Suprapubic skin (tissue), 4 donors: ENCODE data around the gene PASK. TPM values are rescaled to one million over a fixed set of nuclear protein-coding genes. Genes with fewer than 3 reads are reported as not detected.

Experiments used
- DNase-seq, 2 donors: peaks; one replicate each; pipeline ENCODE4 v3.0.0-alpha.2; 2019; ENCODE audit warnings: low spot score in 2 of 2
- H3K27ac ChIP-seq: fragments of 200-600 bp; sonication (generic); one replicate; pipeline ENCODE4 v1.5.1; 2019
- H3K27me3 ChIP-seq: fragments of 200-600 bp; sonication (generic); one replicate; pipeline ENCODE4 v1.5.1; 2019
- H3K36me3 ChIP-seq: fragments of 200-600 bp; sonication (generic); one replicate; pipeline ENCODE4 v1.5.1; 2019
- H3K4me1 ChIP-seq: fragments of 200-600 bp; sonication (generic); one replicate; pipeline ENCODE4 v1.5.1; 2019
- H3K4me3 ChIP-seq: fragments of 200-600 bp; sonication (generic); one replicate; pipeline ENCODE4 v1.5.1; 2019; ENCODE audit warnings: mild to moderate bottlenecking
- H3K9me3 ChIP-seq: fragments of 200-600 bp; sonication (generic); one replicate; pipeline ENCODE4 v1.5.1; 2019
- EP300 ChIP-seq: sonication (generic); formaldehyde crosslinking; IDR thresholded peaks from one replicate; pipeline ENCODE4 v1.6.1; 2017; ENCODE audit warnings: antibody characterized with exemption
- POLR2A ChIP-seq, 2 donors: fragments of 450-650 bp; IDR thresholded peaks; one replicate each; pipeline ENCODE4 v1.6.1; 2017; ENCODE audit warnings: antibody characterized with exemption in 2 of 2, mild to moderate bottlenecking in 2 of 2, moderate library complexity in 2 of 2
- POLR2AphosphoS5 ChIP-seq, 3 donors: sonication (generic); formaldehyde crosslinking; IDR thresholded peaks; one replicate each; pipeline ENCODE4 v1.6.1; 2017; ENCODE audit warnings: antibody characterized with exemption in 3 of 3
- WGBS: methylation state at CpG from one replicate; pipeline ENCODE4 v1.1.5; 2018; 5-methylcytosine and 5-hydroxymethylcytosine counted together
- total RNA-seq, 4 donors: library from RNA; depleted of rRNA; stranded (reverse); fragments of >200 nt; gene quantifications; one replicate each; pipeline ENCODE4 v1.1.0, GENCODE V29; 2016
- TF ChIP-seq, protein P1 (sequence below), 2 donors: fragments of 200-600 bp in 1 of 2; fragments of 450-650 bp in 1 of 2; sonication (generic) in 1 of 2; IDR thresholded peaks; one replicate each; pipeline ENCODE4 v1.5.1; 2016 to 2019; ENCODE audit warnings: antibody characterized with exemption in 2 of 2, mild to moderate bottlenecking in 1 of 2, moderate library complexity in 1 of 2

The PASK gene
- total RNA-seq, 4 donors from 2014 or later = 9.8 to 19.7 (median 14.6) TPM

DNA sequence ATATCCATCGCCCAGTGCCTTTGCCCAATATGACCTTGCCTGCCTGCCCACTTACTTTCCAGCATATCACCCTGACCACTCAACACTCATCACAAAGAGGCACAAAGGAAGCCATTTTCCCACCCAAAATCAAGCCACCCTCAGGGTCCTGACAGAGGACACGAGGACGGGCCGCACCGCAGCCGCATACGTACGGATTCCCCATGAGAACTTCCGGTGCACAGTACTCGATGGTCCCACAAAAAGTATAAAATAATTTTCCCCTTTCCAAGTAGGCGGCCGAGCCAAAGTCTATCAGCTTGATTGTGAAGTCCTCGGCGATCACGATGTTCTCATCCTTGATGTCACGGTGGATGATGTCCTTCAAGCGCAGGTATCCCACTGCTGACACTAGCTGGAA is 37.2 kb downstream of the PASK start:
- no peaks in the 10 kb centered on the region for H3K4me1 ChIP-seq
- no peak overlapping the region for H3K4me3 ChIP-seq

DNA sequence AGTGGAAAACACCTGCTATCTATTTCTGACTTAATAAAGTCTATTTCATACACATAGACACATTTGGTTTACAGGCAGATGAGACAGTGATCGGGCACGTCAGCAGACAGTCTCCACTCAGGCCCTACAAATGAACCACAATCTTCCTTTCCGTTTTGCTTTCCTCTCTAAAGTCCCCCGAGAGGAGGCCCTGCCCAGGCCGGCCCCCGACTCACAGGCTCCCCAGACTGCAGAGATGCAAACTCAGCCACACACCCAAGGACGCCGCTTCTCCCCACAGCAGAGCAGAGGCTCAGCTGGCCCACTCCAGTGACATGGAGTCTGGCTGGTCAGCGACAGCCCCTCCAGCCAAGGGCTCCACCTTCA is 37.8 kb downstream of the PASK start:
- H3K4me3 ChIP-seq = no peak overlapping the region
- H3K4me1 ChIP-seq = no peaks in the 10 kb centered on the region
- H3K9me3 ChIP-seq = no peaks in the 10 kb centered on the region
- 83% methylated on average over 9 of the region's 9 CpGs for WGBS
- no peaks in the 10 kb centered on the region for H3K27me3 ChIP-seq
- H3K27ac ChIP-seq = no peak overlapping the region
- TF ChIP-seq POLR2A (IDR thresholded peaks at IDR 0.05) = no peak
- H3K36me3 ChIP-seq = peaks cover 8% of the 10 kb centered on the region
- peak in 1 of 2 donors; percentile 71 for DNase-seq

More for the DNA sequence above, 37.2 kb downstream of the PASK start:
- TF ChIP-seq, protein P1, sequence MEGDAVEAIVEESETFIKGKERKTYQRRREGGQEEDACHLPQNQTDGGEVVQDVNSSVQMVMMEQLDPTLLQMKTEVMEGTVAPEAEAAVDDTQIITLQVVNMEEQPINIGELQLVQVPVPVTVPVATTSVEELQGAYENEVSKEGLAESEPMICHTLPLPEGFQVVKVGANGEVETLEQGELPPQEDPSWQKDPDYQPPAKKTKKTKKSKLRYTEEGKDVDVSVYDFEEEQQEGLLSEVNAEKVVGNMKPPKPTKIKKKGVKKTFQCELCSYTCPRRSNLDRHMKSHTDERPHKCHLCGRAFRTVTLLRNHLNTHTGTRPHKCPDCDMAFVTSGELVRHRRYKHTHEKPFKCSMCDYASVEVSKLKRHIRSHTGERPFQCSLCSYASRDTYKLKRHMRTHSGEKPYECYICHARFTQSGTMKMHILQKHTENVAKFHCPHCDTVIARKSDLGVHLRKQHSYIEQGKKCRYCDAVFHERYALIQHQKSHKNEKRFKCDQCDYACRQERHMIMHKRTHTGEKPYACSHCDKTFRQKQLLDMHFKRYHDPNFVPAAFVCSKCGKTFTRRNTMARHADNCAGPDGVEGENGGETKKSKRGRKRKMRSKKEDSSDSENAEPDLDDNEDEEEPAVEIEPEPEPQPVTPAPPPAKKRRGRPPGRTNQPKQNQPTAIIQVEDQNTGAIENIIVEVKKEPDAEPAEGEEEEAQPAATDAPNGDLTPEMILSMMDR (IDR thresholded peaks at IDR 0.05) = no peak
- TF ChIP-seq POLR2AphosphoS5 (IDR thresholded peaks at IDR 0.05) (no peak), EP300 (no peak), POLR2A (IDR thresholded peaks at IDR 0.05) (no peak)
- WGBS = 88% methylated on average over 17 of the region's 17 CpGs
- peak in 1 of 2 donors; percentile 67 for DNase-seq
- Histone ChIP-seq H3K9me3 (no peaks in the 10 kb centered on the region), H3K27me3 (no peaks in the 10 kb centered on the region), H3K36me3 (peaks cover 12% of the 10 kb centered on the region), H3K27ac (no peak overlapping the region)

DNA sequence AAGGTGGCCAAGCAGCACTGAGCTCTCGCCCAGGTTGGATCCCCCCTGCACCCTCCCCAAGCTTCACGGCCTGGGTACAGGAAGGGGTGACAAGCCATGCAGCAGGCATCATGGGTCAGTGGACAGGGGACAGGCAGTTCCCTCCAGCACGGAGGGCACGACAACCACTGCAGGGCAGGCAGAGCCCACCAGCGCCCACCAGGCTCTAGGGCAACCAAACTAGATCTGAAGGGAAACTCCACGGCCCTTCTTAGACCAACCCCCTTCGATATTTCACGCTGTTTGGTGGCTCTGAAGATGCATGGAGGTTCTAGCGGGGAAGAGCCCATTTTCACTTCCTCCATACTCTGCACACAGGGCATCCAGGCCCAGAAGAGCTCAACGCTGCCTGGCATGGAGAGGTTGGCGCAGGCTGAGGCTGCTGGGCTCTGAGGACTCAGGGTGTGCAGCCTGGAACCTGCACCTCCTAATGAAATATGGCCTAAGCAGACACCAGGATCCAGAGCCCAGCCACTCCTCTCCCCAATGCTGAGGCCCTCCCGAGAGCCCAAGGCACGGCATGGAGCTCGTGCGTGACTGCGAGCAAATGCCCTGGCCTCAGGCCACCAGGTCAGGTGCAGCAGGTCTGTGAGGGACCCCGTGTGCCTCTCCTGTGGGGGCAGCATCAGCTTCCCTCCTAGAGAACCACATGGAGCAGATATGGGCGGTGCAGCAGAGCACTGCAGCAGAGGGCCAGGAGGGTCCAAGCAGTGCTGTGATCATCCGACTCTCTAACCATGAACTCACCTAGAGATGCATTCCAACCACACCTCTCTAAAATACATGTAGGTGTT is 38.4 kb downstream of the PASK start:
- peaks cover 8% of the 10 kb centered on the region for H3K36me3 ChIP-seq
- 88% methylated on average over 14 of the region's 19 CpGs for WGBS
- DNase-seq = peak in 1 of 2 donors; percentile 54
- H3K27ac ChIP-seq = no peak overlapping the region
- H3K9me3 ChIP-seq = no peaks in the 10 kb centered on the region
- H3K27me3 ChIP-seq = no peaks in the 10 kb centered on the region
- TF ChIP-seq, protein P1 (IDR thresholded peaks at IDR 0.05) = no peak
- no peak for TF ChIP-seq POLR2A (IDR thresholded peaks at IDR 0.05)
- no peak for TF ChIP-seq POLR2AphosphoS5 (IDR thresholded peaks at IDR 0.05)
- TF ChIP-seq EP300 = no peak
- H3K4me3 ChIP-seq = no peak overlapping the region
- H3K4me1 ChIP-seq = no peaks in the 10 kb centered on the region

DNA sequence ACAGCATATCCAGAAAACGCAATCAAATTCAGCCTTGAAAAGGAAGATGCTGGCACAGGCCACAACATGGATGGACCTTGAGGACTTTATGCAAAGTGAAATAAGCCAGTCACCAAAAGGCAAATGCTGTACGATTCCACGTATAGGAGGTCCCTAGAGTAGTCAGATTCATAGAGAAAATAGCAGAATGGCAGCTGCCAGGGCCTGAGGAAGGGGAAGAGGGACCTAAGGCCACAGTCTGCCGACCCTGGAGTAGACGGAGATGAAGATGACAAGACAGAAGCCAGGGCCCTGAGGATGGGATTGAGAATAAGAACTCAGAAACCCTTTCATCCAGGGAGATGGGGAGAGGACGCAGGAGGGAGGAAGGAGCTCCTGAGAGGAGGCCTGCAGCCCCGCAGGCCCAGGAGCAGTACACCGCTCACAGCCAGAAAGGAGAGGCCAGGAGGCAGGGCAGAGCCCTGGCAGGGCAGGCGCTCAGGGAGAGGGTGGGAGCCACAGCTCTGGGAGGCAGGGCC is 39.1 kb downstream of the PASK start:
- 85% methylated on average over 9 of the region's 9 CpGs for WGBS
- no peak for TF ChIP-seq POLR2A (IDR thresholded peaks at IDR 0.05)
- TF ChIP-seq, protein P1 (IDR thresholded peaks at IDR 0.05) = no peak
- TF ChIP-seq POLR2AphosphoS5 (IDR thresholded peaks at IDR 0.05) = no peak
- TF ChIP-seq EP300 = no peak
- Histone ChIP-seq H3K4me3 (no peak overlapping the region), H3K36me3 (peaks cover 8% of the 10 kb centered on the region), H3K9me3 (no peaks in the 10 kb centered on the region), H3K27me3 (no peaks in the 10 kb centered on the region), H3K27ac (no peak overlapping the region), H3K4me1 (no peaks in the 10 kb centered on the region)
- DNase-seq = no peak

DNA sequence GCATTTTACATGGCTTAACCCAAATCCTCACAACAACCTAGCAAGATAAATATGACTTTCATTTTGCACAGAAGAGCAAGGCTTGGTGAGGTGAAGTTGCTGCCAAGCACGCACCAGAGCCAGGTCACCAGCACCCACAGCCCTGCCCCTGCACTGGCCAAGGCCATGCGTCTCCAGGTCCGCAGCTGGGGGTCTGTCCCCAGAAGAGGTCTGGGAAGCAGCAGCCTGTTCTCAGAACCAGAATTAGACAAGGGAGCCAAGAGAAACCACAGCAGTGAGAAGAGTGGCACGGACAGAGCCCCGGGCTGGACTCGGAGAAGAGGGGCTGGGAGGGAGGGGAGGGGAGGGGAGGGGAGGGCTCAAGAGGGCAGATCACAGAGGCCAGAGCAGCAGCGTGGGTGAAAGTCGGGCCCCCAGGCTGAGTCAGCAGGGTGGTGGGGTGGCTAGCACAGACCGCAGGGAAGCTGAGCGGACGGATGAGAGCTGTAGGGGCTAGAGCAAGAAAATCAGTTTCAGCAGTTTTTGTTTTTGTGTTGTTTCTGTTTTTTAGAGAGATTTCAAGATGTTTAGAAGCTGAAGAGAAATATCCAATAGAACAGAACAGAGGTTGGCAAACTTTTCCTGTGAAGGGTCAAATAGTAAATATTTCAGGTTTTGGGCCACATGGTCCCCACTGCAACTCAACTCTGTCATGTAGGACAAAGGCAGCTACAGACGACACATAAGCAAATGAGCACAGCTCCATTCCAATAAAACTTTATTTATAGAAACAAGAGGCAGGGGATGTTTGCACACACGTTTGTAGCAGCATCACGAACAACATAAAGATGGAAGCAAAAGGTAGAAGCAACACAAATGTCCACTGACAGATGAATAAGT is 39.8 kb downstream of the PASK start:
- Histone ChIP-seq H3K9me3 (no peaks in the 10 kb centered on the region), H3K4me1 (no peaks in the 10 kb centered on the region), H3K4me3 (no peak overlapping the region), H3K27me3 (no peaks in the 10 kb centered on the region), H3K36me3 (peaks cover 7% of the 10 kb centered on the region), H3K27ac (no peak overlapping the region)
- no peak for DNase-seq
- WGBS = 85% methylated on average over 14 of the region's 14 CpGs
- TF ChIP-seq POLR2A (IDR thresholded peaks at IDR 0.05) (no peak), POLR2AphosphoS5 (IDR thresholded peaks at IDR 0.05) (no peak), EP300 (no peak)
- TF ChIP-seq, protein P1 (IDR thresholded peaks at IDR 0.05) = no peak
